ENCODE data around the gene IRGQ.

The IRGQ gene

GRCh38 chr19:43538922-43539321 is 57.0 kb downstream of the IRGQ start:
- peaks cover 4 to 8% of the 10 kb centered on the region in 2 donors for H3K9me3 ChIP-seq (ENCODE audit: control insufficient read depth in 2 of 2, low read length in 2 of 2)
- peaks cover 19% of the 10 kb centered on the region for H3K4me1 ChIP-seq (ENCODE audit: control insufficient read depth, insufficient read depth, low read length)
- H3K9ac ChIP-seq (ENCODE audit: low read length in 2 of 2), result no peak overlapping the region
- H3K36me3 ChIP-seq (ENCODE audit: control insufficient read depth in 2 of 2, insufficient read depth in 2 of 2, low read length in 2 of 2), result peaks cover 31 to 36% of the 10 kb centered on the region in 2 donors
- H3K4me3 ChIP-seq (ENCODE audit: low read length in 2 of 2), result no peak overlapping the region
- no peaks in the 10 kb centered on the region for H3K27me3 ChIP-seq (ENCODE audit: control insufficient read depth in 1 of 2, insufficient read depth in 2 of 2, low read length in 2 of 2)
- no peak overlapping the region for H3K27ac ChIP-seq (ENCODE audit: low read length)

DNA sequence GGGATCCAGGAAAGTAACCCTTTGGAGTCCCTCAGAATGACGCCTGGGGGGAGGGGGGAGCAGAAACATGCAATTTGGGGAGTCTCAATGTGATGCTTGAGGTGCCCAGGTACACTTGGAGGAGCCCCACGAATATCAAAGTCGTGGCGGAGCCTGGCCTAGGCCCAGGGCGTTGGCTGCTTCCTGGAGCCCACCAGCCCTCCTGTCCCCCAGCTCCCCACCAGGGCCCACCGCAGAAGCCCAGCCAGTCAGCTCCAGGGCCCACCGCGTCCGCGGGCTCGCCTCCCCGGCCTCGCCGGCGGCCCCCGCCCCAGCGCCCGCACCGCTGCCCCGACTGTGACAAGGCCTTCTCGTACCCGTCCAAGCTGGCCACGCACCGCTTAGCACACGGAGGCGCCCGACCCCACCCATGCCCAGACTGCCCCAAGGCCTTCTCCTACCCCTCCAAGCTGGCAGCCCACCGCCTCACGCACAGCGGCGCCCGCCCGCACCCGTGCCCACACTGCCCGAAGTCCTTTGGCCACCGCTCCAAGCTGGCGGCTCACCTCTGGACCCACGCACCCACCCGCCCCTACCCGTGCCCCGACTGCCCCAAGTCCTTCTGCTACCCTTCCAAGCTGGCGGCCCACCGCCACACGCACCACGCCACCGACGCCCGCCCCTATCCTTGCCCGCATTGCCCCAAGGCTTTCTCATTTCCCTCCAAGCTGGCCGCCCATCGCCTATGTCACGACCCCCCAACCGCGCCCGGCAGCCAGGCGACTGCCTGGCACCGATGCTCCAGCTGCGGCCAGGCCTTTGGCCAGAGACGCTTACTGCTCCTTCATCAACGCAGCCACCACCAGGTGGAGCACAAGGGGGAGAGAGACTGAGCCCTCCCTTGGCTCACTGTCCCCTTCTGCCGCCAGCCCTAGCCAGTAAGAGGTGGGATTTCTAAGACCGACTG is 60.8 kb downstream of the IRGQ start:
- H3K9ac ChIP-seq (ENCODE audit: low read length in 2 of 2), result peak overlapping the region; percentile 60 to 69

More for the DNA sequence above, 60.8 kb downstream of the IRGQ start:
- Histone ChIP-seq H3K27ac (ENCODE audit: low read length) (peak overlapping the region; percentile 92), H3K4me1 (ENCODE audit: control insufficient read depth, insufficient read depth, low read length) (peaks cover 36% of the 10 kb centered on the region), H3K27me3 (ENCODE audit: control insufficient read depth in 1 of 2, insufficient read depth in 2 of 2, low read length in 2 of 2) (no peaks in the 10 kb centered on the region), H3K36me3 (ENCODE audit: control insufficient read depth in 2 of 2, insufficient read depth in 2 of 2, low read length in 2 of 2) (peaks cover 9 to 12% of the 10 kb centered on the region in 2 donors), H3K4me3 (ENCODE audit: low read length in 2 of 2) (peak overlapping the region in 1 of 2 donors; percentile 85), H3K9me3 (ENCODE audit: control insufficient read depth in 2 of 2, low read length in 2 of 2) (peaks cover 4 to 8% of the 10 kb centered on the region in 2 donors)
